Thyroid gland (tissue), 4 donors: ENCODE measurements around the gene UBALD2.

Source experiments
- CTCF ChIP-seq, 6 experiments: fragments of 200-600 bp in 3 of 6; fragments of 450-650 bp in 3 of 6; sonication (generic) in 3 of 6; IDR thresholded peaks; one replicate each; pipeline ENCODE4 v1.5.1; 2016 to 2019; ENCODE audit warnings: antibody characterized with exemption in 6 of 6, mild to moderate bottlenecking in 2 of 6, inconsistent platforms in 1 of 6, moderate library complexity in 1 of 6
- POLR2A ChIP-seq, 2 donors: fragments of 450-650 bp; IDR thresholded peaks; one replicate each; pipeline ENCODE4 v1.6.1; 2017; ENCODE audit warnings: antibody characterized with exemption in 2 of 2, mild to moderate bottlenecking in 2 of 2, moderate library complexity in 1 of 2

- TF ChIP-seq POLR2A (IDR thresholded peaks at IDR 0.05): no peak
- no peak for TF ChIP-seq CTCF (IDR thresholded peaks at IDR 0.05)
Measured at GRCh38 chr17:76260669-76261068, 4.5 kb upstream of the UBALD2 start.
